ENCODE results near the gene LHFPL2. TPM values are rescaled to one million over a fixed set of nuclear protein-coding genes. Genes with fewer than 3 reads are reported as not detected.

Gene LHFPL2
- total RNA-seq, 2 donors from 2014 or later = 13.7 to 40.4 TPM

- H3K36me3 ChIP-seq = no peaks in the 10 kb centered on the region
- no peak for DNase-seq (ENCODE audit: low spot score)
- 53% methylated on average over 4 of the region's 4 CpGs for WGBS
- intact Hi-C loops (cut with DNase I) = no loop called here
- H3K27ac ChIP-seq = peak overlapping the region; percentile 5 to 12
- H3K4me3 ChIP-seq = no peak overlapping the region
- H3K9me3 ChIP-seq = no peaks in the 10 kb centered on the region
- H3K27me3 ChIP-seq (replicated peaks; ENCODE audit: insufficient read depth) = no peaks in the 10 kb centered on the region
- H3K4me1 ChIP-seq (replicated peaks) = no peaks in the 10 kb centered on the region
- TF ChIP-seq POLR2A (IDR thresholded peaks at IDR 0.05) (no peak), POLR2AphosphoS5 (IDR thresholded peaks at IDR 0.05) (no peak)
These were observed 9.5 kb downstream of the LHFPL2 start for GRCh38 chr5:78638973-78639669.

- intact Hi-C loops (cut with DNase I) = no loop called here
- Histone ChIP-seq H3K4me3 (no peak overlapping the region), H3K36me3 (no peaks in the 10 kb centered on the region), H3K27ac (peak overlapping the region; percentile 5 to 12), H3K27me3 (replicated peaks; ENCODE audit: insufficient read depth) (no peaks in the 10 kb centered on the region), H3K9me3 (no peaks in the 10 kb centered on the region), H3K4me1 (replicated peaks) (no peaks in the 10 kb centered on the region)
- no peak for DNase-seq (ENCODE audit: low spot score)
- WGBS = 35% methylated on average over 10 of the region's 10 CpGs
- no peak for TF ChIP-seq POLR2A (IDR thresholded peaks at IDR 0.05)
- TF ChIP-seq POLR2AphosphoS5 (IDR thresholded peaks at IDR 0.05) = peak; percentile 52
- no peak for TF ChIP-seq CTCF (IDR thresholded peaks at IDR 0.05)
These were observed 10.1 kb downstream of the LHFPL2 start for GRCh38 chr5:78638423-78638822.

- intact Hi-C loops (cut with DNase I) = no loop called here
These were observed 11.1 kb downstream of the LHFPL2 start for GRCh38 chr5:78637468-78637867.

GRCh38 chr5:78636682-78637081 is 11.9 kb downstream of the LHFPL2 start:
- H3K4me1 ChIP-seq (replicated peaks) = no peaks in the 10 kb centered on the region
- H3K27me3 ChIP-seq (replicated peaks; ENCODE audit: insufficient read depth) = no peaks in the 10 kb centered on the region
- intact Hi-C loops (cut with DNase I) = no loop called here
- H3K9me3 ChIP-seq = no peaks in the 10 kb centered on the region
- H3K36me3 ChIP-seq = no peaks in the 10 kb centered on the region
- no peak for DNase-seq (ENCODE audit: low spot score)
- TF ChIP-seq POLR2AphosphoS5 (IDR thresholded peaks at IDR 0.05) (no peak), CTCF (IDR thresholded peaks at IDR 0.05) (no peak), POLR2A (IDR thresholded peaks at IDR 0.05) (no peak)
- no peak overlapping the region for H3K4me3 ChIP-seq
- WGBS = 88% methylated on average over 1 of the region's 1 CpG
- H3K27ac ChIP-seq = no peak overlapping the region

More at GRCh38 chr5:78637468-78637867, 11.1 kb downstream of the LHFPL2 start:
- H3K27ac ChIP-seq = peak overlapping the region; percentile 2 to 7
- TF ChIP-seq CTCF (IDR thresholded peaks at IDR 0.05) (no peak), POLR2AphosphoS5 (IDR thresholded peaks at IDR 0.05) (no peak), POLR2A (IDR thresholded peaks at IDR 0.05) (no peak)
- no peaks in the 10 kb centered on the region for H3K36me3 ChIP-seq
- no peak overlapping the region for H3K4me3 ChIP-seq
- no peaks in the 10 kb centered on the region for H3K9me3 ChIP-seq
- no peaks in the 10 kb centered on the region for H3K4me1 ChIP-seq (replicated peaks)
- DNase-seq (ENCODE audit: low spot score) = no peak
- H3K27me3 ChIP-seq (replicated peaks; ENCODE audit: insufficient read depth) = no peaks in the 10 kb centered on the region
- 75% methylated on average over 5 of the region's 5 CpGs for WGBS

GRCh38 chr5:78634634-78635033 is 13.9 kb downstream of the LHFPL2 start:
- 57% methylated on average over 3 of the region's 3 CpGs for WGBS
- DNase-seq (ENCODE audit: low spot score) = no peak
- H3K4me1 ChIP-seq (replicated peaks) = no peaks in the 10 kb centered on the region
- H3K9me3 ChIP-seq = no peaks in the 10 kb centered on the region
- H3K27ac ChIP-seq = no peak overlapping the region
- no peaks in the 10 kb centered on the region for H3K27me3 ChIP-seq (replicated peaks; ENCODE audit: insufficient read depth)
- intact Hi-C loops (cut with DNase I) = no loop called here
- TF ChIP-seq CTCF (IDR thresholded peaks at IDR 0.05) (no peak), POLR2A (IDR thresholded peaks at IDR 0.05) (no peak), POLR2AphosphoS5 (IDR thresholded peaks at IDR 0.05) (no peak)
- H3K36me3 ChIP-seq = no peaks in the 10 kb centered on the region
- no peak overlapping the region for H3K4me3 ChIP-seq

All from prostate gland (tissue), 2 donors.